Glomerular visceral epithelial cell (primary cell): ENCODE results near the gene GSK3A.
A peak's percentile ranks its signal among the peaks of the same experiment; 100 is the strongest.

Experiments
- DNase-seq: peaks from one replicate; pipeline ENCODE4 v3.0.0-alpha.2; 2016; ENCODE audit errors: extremely low spot score

GSK3A gene

GRCh38 chr19:42199440-42200115 lies 42.8 kb downstream of the GSK3A start:
- DNase-seq = no peak

- no peak for DNase-seq
Observed at GRCh38 chr19:42198676-42199439, 43.5 kb downstream of the GSK3A start.

GRCh38 chr19:42197375-42197817 lies 45.0 kb downstream of the GSK3A start:
- DNase-seq = no peak

- no peak for DNase-seq
Observed at GRCh38 chr19:42196011-42197001, 46.1 kb downstream of the GSK3A start.

DNA sequence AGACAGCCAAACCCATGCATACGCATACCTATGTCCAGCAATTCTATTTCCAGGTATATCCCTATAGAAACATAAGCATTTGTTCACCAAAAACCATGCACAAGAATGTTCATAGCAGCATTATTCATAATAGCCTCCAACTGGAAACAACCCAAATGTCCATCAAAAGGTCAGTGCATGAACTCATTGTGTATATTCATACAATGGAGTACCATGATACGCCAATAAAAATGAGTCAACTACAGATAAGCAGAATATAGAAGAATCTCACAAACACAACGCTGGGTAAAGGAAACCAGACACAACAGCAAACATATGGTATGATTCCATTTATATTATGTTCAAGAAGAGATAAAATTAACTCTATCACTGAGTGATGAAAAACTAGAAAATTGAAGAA lies 48.7 kb downstream of the GSK3A start:
- DNase-seq = no peak

DNA sequence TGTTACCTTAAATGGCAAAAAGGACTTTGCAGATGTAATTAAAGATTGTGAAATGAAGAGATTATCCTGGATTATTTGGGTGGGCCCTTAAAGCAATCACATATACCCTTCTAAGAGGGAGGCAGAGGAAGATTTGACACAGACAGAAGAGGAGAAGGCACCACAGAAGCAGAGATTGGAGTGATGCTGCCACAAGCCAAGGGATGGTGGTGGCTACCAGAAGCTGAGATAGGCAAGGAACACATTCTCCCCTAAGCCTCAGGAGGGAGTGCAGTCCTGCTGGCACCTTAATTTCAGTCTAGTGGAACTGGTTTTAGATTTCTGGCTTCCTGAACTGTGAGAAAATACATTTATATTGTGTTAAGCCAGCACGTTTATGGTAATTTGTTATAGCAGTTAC lies 49.1 kb downstream of the GSK3A start:
- no peak for DNase-seq

GRCh38 chr19:42191855-42192254 lies 50.5 kb downstream of the GSK3A start:
- peak; percentile 88 for DNase-seq

- DNase-seq = no peak
Observed at GRCh38 chr19:42191330-42191729, 51.1 kb downstream of the GSK3A start.

- no peak for DNase-seq
Observed at GRCh38 chr19:42189133-42189532, 53.3 kb downstream of the GSK3A start.

DNA sequence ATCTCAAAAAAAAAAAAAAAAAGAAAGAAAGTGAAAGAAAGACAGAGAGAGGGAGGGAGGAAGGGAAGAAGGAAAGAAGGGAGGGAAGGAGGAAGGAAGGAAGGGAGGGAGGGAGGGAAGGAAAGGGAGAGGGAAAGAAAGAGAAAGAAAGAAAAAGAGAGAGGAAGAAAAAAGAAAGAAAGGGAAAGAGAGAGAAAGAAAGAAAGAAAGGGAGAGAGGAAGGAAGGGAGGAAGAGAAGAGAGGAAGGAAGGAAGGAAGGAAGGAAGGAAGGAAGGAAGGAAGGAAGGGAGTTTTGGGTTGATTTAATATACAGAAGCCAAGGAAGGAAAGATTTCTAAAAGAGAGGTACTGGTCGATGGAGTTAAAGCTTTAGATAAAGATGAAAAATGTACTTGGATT lies 53.7 kb downstream of the GSK3A start:
- DNase-seq = no peak

- DNase-seq = no peak
Observed at GRCh38 chr19:42185277-42185676, 57.1 kb downstream of the GSK3A start.

DNA sequence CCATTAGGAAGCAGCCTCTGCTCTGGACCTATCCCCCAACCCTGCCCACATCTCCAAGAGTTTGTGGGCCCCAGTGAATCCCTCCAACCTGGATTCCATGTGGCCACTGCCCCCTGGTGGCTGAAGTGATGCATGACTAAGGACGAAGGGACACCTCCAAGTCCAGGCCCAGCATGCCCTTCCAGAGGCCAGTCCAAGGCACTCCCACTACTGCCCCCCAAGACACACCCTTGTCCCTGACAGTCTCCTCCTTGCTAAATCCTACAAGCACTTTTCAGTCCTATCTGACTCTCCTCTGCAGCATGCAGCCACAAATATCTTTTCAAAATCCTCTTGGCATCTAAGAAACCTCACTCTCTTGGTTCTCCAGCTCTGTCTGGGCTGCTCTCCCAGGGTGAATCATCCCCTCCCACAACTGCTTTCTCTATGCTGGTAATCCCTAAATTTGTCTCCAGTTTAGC lies 58.0 kb downstream of the GSK3A start:
- DNase-seq = peak; percentile 76
